Kidney tubule cell (primary cell): ENCODE data around the gene SLC38A4.
"Not testable (repeated sequence)": the region's sequence is repeated elsewhere in the genome, so short reads cannot be mapped to it uniquely, and the experiment has no call there.

ENCODE experiments used
- DNase-seq: peaks from one replicate; pipeline ENCODE4 v3.0.0-alpha.2; 2018; ENCODE audit warnings: low spot score

Gene SLC38A4

GRCh38 chr12:46825591-46826414, at the start of gene SLC38A4:
SLC38A4 (minus strand) TSS chr12:46825997; CDS start chr12:46793071, 32,926 bp downstream.
- DNase-seq: peak; percentile 24

- no peak for DNase-seq
Observed at GRCh38 chr12:46875095-46875494, 49.3 kb upstream of the SLC38A4 start.

GRCh38 chr12:46874642-46875041, 48.8 kb upstream of the SLC38A4 start:
- peak; percentile 12 for DNase-seq

GRCh38 chr12:46872135-46872534, 46.3 kb upstream of the SLC38A4 start:
- no peak for DNase-seq

- no peak for DNase-seq
Observed at GRCh38 chr12:46865311-46865710, 39.5 kb upstream of the SLC38A4 start.

- no peak for DNase-seq
Observed at GRCh38 chr12:46858368-46858767, 32.6 kb upstream of the SLC38A4 start.

GRCh38 chr12:46857486-46857885, 31.7 kb upstream of the SLC38A4 start:
- no peak for DNase-seq

GRCh38 chr12:46855760-46856159, 30.0 kb upstream of the SLC38A4 start:
- no peak for DNase-seq

- not testable (repeated sequence) for DNase-seq
Observed at GRCh38 chr12:46854188-46854587, 28.4 kb upstream of the SLC38A4 start.

GRCh38 chr12:46848792-46849191, 23.0 kb upstream of the SLC38A4 start:
- DNase-seq: not testable (repeated sequence)

- no peak for DNase-seq
Observed at GRCh38 chr12:46847001-46847400, 21.2 kb upstream of the SLC38A4 start.

- DNase-seq: no peak
Observed at GRCh38 chr12:46843811-46844210, 18.0 kb upstream of the SLC38A4 start.

- DNase-seq: no peak
Observed at GRCh38 chr12:46841891-46842290, 16.1 kb upstream of the SLC38A4 start.

- DNase-seq: no peak
Observed at GRCh38 chr12:46839964-46840363, 14.2 kb upstream of the SLC38A4 start.

GRCh38 chr12:46839232-46839631, 13.4 kb upstream of the SLC38A4 start:
- DNase-seq: no peak

- DNase-seq: no peak
Observed at GRCh38 chr12:46835785-46836184, 10.0 kb upstream of the SLC38A4 start.

- DNase-seq: no peak
Observed at GRCh38 chr12:46832130-46832704, 6.4 kb upstream of the SLC38A4 start.

- peak; percentile 6 for DNase-seq
Observed at GRCh38 chr12:46831335-46832129, 5.7 kb upstream of the SLC38A4 start.

GRCh38 chr12:46830731-46831334, 5.0 kb upstream of the SLC38A4 start:
- peak; percentile 31 for DNase-seq

GRCh38 chr12:46824709-46825108, 1.1 kb downstream of the SLC38A4 start:
- DNase-seq: no peak

GRCh38 chr12:46818642-46819041, 7.2 kb downstream of the SLC38A4 start:
- no peak for DNase-seq

GRCh38 chr12:46815809-46816208, 10.0 kb downstream of the SLC38A4 start:
- DNase-seq: no peak
